Activated gamma-delta T cell (primary cell): ENCODE results near the gene MAP1LC3A.

Source experiments
- DNase-seq: peaks from one replicate; lab custom pipeline; 2025; lab: John Stamatoyannopoulos, UW

Gene MAP1LC3A

DNA sequence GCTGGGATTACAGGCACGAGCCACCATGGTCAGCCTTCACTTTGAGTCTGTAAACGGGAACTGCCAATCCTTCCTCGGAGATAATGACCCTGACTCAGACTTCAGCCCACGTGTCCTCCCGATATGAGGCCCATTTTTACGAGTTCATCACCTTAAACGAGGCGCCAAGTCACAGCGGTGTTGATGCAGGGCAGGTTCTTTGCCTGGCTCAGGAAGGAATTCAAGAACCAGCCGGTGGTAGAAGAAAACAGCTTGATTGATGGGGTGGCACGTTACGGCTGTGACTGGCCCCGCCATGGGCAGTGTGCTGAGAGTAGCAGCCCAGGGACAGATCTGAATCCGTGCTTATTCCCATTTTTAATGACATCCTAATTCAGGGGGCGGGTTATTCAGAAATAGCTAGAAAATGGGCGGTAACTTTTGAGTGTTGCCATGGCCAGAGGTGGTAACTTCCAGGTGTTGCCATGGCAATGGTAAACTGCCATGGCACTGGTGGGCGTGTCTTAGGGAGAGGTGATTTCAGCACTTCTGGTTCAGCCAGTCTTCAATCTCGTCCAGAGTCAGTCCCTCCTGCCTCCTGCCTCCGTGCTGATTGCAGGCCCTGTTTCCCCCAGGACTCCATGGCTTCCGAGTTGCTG is 9.1 kb upstream of the MAP1LC3A start:
- no peak for DNase-seq

DNA sequence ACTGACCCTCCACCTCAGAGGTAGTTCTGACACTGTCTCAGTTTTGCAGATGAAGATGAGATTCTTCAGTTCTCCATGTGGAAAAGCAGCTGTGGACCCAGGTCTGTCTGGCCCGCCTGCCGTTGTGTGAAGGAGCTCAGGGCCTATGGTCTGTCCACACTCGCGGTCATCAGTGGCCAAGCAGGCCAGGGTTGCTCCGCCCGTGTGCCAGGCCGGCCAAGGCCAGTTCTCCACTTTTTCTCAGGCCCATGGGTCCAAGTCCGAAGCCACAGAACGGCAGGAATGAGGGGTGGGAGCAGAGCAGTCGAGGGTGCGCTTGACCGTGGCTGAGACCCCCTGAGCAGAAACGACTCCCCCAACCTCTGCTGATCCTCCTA is 8.6 kb upstream of the MAP1LC3A start:
- DNase-seq, result no peak

GRCh38 chr20:34552569-34552968 is 5.9 kb upstream of the MAP1LC3A start:
- no peak for DNase-seq

- no peak for DNase-seq
Observed at GRCh38 chr20:34553366-34553867, 5.1 kb upstream of the MAP1LC3A start.

DNA sequence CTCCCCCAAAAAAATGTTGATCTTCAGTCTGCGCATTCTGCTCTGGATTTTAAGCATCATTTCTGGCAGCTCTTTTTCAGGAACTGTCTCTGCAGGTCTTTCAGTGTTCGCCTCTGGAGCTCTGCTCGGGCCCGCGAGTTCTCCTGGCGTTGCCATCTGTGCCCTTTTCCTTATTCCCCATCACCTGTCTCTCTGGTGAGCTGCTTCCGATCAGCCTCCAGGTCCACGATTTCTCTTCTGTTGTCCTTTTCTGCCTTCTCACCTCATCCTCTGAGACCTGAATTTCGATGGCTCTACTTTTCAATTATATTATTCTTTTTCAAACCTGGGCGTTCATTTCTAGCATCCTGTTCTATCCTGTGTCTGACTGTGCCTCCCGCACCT is 590 bp upstream of the MAP1LC3A start:
- DNase-seq, result no peak

DNA sequence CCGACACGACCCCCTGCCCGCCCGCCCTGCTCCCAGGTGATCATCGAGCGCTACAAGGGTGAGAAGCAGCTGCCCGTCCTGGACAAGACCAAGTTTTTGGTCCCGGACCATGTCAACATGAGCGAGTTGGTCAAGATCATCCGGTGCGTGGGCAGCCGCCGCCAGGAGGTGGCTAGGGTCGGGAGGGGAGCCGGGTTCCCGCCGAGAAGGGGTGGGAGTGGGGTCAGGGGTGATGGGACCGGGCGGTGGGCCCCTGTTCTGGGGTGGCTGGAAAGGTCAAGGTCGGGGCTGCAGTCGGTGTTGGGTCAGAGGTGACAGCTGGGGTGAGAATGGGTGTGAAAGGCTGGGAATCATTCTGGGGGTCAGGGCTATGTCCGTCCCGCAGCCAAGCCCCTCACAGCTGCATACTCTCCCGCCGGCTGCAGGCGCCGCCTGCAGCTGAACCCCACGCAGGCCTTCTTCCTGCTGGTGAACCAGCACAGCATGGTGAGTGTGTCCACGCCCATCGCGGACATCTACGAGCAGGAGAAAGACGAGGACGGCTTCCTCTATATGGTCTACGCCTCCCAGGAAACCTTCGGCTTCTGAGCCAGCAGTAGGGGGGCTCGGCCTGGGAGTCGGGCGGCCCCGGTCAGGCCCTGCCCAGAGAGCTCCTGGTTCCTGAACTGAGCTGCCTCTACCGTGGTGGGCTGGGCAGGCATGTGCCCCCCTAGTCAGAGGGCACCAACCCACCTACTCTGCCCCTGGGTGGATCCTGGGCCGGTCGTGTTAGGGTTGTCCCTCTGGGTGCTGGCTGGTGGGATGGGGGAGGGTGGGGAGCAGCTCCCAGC is 1.0 kb downstream of the MAP1LC3A start:
- DNase-seq, result no peak

GRCh38 chr20:34560141-34560523 is 1.6 kb downstream of the MAP1LC3A start:
- DNase-seq, result no peak

DNA sequence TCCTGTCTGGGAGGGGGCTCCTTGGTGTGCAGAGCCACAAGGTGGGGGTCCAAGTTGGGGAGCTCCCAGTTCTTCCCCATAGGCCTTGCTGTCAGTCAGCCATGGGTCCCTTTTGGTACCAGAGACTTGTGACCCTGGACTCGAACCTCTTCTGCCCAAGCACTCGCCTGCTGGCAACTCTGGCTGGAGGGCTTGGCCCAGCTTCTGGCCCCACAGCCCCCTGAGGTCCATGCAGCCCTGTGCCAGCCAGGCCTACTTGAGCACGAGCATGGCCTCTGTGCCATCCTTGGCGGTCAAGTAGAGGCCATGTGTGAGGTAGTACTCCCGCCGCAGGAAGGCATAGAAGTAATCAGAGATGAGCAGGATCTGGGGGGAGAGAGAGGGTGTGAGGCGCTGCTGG is 2.1 kb downstream of the MAP1LC3A start:
- no peak for DNase-seq

DNA sequence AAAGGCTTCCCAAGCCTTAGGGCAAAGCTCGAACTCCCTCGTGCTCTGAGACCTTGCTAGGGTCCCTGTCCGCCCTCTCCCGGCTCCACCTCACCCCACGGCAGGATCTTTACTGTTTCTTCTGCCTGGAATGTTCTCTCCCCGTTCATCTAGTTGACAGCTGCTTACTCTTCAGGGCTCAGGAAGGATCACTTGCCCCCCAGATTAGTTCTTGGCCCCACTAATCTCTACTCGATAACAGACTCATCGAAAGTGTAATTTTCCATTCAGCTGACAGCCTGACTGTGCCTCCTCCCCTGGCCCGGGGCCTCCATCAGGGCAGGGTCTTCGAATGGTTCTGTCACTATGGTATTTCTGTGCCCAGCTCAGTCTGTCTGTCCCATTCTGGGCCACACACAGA is 3.1 kb downstream of the MAP1LC3A start:
- no peak for DNase-seq

GRCh38 chr20:34562641-34563040 is 4.1 kb downstream of the MAP1LC3A start:
- DNase-seq, result no peak

DNA sequence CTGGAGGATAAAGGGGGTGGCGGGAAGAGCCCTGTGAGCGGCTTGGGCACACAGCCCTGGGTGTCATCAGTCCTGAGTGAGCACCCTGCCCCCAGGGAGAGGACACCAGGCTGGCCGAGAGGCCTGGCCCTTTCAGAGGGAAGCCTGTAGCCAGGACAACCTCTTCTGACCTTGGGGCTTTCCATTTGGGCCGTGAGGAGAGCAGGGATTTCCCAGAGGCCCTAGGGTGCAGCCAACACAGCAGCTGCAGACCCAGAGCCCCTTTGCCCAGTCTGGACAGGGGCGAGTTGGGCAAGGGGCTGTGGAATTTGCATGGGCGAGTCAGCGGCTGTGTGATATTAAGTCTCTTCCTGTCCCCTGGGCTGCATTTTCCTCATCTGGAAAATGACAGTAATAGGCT is 6.3 kb downstream of the MAP1LC3A start:
- DNase-seq, result no peak

DNA sequence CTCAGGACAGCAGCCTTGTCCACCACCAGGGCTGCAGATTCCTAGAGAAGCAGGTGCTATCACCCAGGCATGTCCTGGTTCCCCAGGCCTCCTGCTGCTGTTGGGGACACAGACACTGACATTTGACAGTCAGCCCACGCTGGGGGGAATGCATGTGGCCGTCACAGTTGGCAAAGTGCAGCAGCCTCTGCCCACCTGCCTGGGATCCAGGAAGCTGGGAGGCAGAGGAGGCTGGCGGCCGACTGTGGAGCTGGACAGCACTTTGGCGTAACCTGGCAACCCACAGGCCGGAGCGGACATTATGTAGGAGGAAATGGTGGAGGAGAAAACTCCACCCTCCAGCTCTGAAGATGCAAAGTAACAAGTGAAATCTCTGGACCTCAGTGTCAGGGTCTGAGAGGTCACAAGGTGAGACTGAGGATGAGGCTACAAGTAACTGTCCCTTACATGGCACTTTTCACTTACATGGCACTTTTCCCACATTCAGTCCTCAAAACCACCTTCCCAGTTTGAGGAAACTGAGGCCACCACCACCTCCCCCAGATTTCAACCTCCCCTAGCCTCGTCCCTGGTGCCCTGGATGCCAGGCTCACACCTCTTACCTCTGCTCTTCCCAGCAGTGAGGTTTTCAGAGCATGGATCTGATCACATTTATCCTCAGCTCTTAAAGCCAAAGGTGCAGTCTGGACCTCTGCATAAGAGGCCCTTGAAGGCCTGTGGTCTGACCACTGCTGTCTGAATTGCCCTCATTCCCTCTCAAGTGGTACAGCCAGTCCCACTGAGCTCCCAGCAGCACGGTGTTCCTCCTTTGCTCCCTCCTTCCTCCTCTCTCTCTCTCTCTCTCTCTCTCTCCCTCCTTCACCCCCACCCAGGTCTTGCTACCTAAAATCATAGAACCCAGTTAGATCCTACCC is 8.7 kb downstream of the MAP1LC3A start:
- DNase-seq, result no peak

DNA sequence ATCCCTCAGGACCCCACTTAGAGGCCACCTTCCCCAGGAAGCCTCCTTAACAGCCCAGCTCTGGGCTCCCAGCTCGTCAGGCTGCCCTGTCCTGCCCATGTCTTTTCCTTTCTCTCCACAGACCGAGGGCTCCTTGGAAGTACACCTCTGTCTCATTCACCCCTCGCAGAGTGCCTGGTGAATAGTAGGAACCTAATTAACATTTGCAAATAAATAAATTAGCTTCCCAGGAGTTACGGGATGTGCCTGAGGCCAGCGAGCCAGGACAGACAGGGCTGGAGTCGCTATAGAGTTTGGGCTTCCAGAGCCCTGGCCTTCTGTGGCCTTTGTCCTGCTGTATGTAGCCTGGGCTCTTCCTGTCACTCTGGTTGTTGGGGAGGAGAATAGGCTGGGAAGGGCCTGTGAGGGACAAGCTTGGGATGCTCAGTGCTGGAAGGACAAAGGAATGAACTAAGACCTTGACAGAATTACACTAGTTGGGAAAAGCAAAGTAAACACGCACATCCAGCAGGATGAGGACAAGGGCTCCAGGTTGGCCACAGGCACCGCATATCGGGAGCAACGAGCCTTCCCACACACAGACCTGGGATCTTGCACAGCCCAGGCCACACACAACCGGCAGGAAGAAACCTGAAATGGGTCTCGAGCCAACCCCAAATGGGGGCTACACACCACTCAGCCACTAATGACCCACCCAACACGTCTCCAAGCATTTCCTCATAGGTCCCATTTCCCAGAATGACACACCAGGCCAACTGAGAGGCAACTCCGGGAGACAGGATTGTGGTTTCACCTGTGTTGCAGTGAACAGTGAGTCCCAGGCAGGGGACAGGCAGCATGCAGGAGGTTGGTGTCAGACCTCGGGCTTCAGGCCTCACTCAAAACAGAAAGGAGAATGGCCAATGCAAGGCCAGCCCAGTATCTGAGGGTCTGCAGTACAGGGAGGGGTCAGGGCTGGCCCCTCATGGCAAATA is 9.7 kb downstream of the MAP1LC3A start:
- DNase-seq, result no peak

DNA sequence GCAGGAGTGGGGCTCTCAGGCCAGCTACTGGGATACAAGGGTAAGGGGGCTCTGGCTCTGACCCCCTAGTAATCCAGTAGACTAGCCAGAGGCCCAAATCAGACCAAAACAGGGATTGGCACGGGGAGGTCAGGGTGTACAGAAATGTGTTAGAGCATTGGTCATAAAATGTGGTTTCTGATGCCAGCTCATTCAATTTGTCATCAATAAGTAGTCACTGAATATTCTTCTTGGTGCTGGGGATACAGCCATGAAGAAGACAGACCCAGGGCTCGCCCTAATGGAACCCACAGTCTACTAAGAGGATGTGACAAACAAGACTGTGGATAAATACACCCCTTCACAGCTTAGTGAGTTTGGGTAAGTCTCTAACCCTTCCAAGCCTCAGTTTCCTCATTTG is 11.1 kb downstream of the MAP1LC3A start:
- no peak for DNase-seq

GRCh38 chr20:34570859-34571306 is 12.4 kb downstream of the MAP1LC3A start:
- no peak for DNase-seq

DNA sequence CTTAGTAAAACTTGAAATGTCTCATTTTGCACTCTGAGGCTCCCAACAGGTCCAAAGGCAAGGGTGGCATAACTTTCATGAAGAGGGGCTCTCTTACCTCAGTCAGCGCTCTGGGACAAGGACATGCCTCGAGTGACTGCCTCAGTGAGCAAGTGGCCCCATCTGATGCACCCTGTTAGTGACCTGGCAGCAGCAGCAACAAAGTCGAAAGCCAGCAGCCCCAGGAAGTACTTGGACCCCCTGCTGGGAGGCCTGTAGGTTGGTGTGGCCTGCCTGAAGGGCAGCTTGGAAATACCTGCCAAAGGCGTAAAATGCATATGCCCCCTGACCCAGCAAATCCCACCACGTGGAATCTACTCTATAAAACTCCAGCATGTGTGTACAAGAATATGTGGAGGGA is 13.2 kb downstream of the MAP1LC3A start:
- no peak for DNase-seq

- DNase-seq, result no peak
Observed at GRCh38 chr20:34573541-34574300, 15.2 kb downstream of the MAP1LC3A start.

- no peak for DNase-seq
Observed at GRCh38 chr20:34574426-34574825, 15.9 kb downstream of the MAP1LC3A start.

- no peak for DNase-seq
Observed at GRCh38 chr20:34574861-34575260, 16.3 kb downstream of the MAP1LC3A start.

- no peak for DNase-seq
Observed at GRCh38 chr20:34575271-34575670, 16.8 kb downstream of the MAP1LC3A start.
